ENCODE measurements around the gene SCG5.

- no peak for TF ChIP-seq POLR2A (IDR thresholded peaks at IDR 0.05)
- no peak for TF ChIP-seq CTCF (IDR thresholded peaks at IDR 0.05)
These were observed 41.1 kb downstream of the SCG5 start for GRCh38 chr15:32682569-32682968.

All from right lobe of liver (tissue), 4 donors.